Peyer's patch (tissue), 4 donors: Measurements from ENCODE around the gene HIPK1.

Source experiments
- CTCF ChIP-seq, 6 experiments: fragments of 450-650 bp in 4 of 6; fragments of 200-600 bp in 2 of 6; sonication (generic) in 1 of 6; IDR thresholded peaks; one replicate each; pipeline ENCODE4 v1.5.1; 2017 to 2019; ENCODE audit warnings: antibody characterized with exemption in 6 of 6, mild to moderate bottlenecking in 3 of 6, moderate library complexity in 1 of 6
- POLR2A ChIP-seq, 2 donors: fragments of 450-650 bp; IDR thresholded peaks; one replicate each; pipeline ENCODE4 v1.5.1; 2017; ENCODE audit warnings: antibody characterized with exemption in 2 of 2, mild to moderate bottlenecking in 2 of 2, moderate library complexity in 2 of 2

- TF ChIP-seq CTCF (IDR thresholded peaks at IDR 0.05): no peak
- TF ChIP-seq POLR2A (IDR thresholded peaks at IDR 0.05): no peak
These were observed 48.8 kb downstream of the HIPK1 start for GRCh38 chr1:113977906-113978305.
